GM20431 (cell line): ENCODE results near the gene ACADM.
"Not testable (repeated sequence)": the region's sequence is repeated elsewhere in the genome, so short reads cannot be mapped to it uniquely, and the experiment has no call there.

Experiments used
- in situ Hi-C: fragments of 300-500 bp; cut with MseI, MboI; formaldehyde crosslinking; loops from one replicate; pipeline ENCODE4 v1.15.0; 2020; ENCODE audit warnings: low sequenced_read_pairs; ENCODE audit not compliant: unreplicated experiment

Gene ACADM

DNA sequence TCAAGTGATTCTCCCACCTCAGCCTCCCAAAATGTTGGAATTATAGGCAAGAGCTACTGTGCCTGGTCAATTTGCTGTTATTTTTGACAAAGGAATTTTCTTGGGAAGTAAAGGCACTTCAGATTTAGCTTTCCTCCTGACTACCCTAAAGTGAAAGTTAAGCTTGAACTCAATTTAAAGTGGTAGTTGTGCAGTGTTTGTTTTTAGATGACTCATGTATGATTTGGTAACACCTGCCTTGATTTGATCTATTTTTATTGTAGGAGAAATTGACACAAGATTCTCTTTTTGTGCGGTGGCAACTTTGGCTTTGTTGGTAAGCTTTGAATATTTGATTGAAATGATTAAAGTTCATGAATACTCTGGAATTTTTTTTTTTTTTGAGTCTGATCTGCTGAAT is 66.5 kb downstream of the ACADM start:
- in situ Hi-C loops = no loop called here

DNA sequence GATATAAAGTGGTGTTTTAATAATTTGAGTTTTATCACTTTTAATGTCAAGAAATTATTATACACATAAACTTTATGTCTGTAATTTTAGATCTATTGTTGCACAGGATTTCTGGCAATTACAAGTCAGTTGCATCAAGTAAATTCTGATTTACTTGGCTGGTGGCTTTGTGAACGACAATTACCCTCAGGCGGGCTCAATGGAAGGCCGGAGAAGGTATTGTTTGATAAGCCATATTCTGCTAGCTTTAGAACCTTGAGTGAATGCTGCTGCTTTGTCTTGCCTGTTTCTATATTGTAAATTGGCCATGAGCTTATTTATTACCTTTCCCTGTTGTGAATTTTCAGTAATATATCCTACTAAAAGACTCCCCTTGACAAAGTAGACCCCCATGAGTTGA is 67.6 kb downstream of the ACADM start:
- in situ Hi-C loops = no loop called here

DNA sequence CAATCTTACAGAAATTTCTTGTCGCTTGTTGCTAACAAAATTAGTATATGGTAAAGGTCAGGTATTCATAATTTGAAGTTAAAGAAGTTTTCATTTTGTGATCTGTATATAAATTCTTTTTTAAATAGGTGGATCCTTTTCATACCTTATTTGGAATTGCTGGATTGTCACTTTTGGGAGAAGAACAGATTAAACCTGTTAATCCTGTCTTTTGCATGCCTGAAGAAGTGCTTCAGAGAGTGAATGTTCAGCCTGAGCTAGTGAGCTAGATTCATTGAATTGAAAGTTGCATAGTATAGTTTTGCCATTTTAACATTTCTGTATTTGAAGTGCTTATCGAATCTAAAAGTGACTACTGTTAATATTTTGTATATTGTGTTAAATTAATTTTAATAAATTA is 69.9 kb downstream of the ACADM start:
- in situ Hi-C loops = no loop called here

DNA sequence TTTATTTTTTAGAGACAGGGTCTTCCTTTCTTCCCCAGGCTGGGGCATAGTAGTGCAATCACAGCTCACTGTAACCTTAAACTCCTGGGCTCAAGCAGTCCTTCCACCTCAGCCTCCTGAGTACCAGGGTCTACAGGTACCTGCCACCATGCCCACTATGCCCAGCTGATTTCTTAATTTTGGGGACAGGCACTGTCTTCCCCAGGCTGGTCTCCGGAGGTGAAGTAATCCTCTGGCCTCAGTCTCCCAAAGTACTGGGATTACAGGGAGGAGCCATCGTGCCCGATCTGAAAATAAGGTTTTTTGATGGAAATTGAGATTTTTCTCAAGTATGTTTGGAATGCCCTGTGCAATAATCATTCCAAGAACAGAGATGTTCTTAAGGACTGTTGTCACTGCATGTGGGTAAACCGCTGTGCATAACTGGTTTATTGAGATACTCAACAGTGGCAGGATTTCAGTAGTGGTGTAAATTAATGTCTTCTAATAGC is 71.2 kb downstream of the ACADM start:
- in situ Hi-C loops = no loop called here

DNA sequence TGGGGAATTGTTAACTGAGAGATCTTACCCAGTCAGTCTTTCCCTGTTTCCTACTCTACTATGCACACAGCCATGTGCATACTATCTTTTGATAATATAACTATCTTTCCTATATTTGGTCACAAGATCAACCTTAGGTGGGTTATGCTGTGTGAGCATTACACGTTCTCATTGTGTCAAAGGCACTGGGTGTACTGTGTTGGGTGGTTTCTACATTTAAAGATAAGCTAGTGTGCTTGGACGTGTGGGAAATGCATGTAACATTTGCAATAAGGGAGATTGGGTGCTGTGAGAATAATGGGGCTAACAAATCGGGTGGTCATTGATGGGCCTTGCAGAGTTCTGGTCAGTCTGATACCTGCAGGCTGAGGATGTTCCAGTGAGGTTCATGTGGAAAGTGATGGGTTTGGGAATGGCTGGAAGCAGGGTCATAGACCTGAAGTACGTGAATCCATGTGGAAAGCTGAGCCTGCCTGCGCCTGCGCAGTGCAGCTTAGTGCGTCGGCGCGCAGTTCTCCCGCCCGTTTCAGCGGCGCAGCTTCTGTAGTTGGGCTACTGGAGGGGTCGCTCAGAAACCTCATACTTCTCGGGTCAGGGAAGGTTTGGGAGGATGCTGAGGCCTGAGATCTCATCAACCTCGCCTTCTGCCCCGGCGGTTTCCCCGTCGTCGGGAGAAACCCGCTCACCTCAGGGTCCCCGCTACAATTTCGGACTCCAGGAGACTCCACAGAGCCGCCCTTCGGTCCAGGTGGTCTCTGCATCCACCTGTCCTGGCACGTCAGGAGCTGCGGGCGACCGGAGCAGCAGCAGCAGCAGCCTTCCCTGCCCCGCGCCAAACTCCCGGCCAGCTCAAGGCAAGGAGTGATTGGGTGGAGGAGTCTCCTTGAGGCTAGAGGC is 72.1 kb downstream of the ACADM start, which contains the start of gene MSH4:
Gene MSH4, plus strand, starts transcription at position 507 of the 897 bp plus-strand sequence. Its CDS starts 104 bp downstream, at position 611.
- in situ Hi-C loops = no loop called here

DNA sequence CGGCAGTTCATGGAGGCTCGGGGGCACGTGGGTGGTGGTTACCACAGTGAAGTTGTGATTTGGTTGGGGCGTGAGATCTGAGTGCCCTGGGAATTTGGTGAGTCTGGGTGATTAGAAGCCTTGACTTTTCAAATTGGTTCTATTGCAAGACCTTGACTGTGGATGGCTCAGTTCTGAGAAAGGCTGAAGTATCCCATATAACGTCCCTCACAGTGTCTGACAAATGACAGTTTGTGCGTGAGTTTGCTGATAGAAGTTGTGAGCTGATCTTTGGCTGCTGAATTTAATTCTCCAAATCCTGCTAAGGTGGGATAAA is 72.7 kb downstream of the ACADM start:
- in situ Hi-C loops = no loop called here

DNA sequence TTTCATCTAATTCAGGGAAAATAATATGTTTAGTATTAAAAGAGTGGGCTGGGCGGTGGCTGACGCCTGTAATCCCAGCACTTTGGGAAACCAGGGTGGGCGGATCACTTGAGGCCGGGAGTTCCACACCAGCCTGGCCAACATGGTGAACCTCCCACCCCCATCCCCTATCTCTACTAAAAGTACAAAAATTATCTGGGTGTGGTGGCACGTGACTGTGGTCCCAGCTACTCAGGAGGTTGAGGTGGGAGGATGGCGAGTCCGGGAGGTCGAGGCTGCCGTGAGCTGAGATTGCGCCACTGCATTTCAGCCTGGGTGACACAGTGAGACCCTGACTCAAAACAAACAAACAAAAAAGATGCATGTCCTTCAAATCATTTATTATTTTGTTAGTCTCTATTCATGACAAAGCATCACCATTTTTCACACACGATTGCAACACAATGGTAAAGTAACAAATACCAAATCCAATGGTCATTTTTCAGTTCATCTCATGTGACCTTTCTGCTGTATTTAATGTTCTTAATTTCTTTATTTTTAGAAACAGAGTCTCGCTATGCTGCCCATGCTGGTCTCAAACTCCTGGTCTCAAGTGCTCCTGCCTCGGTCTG is 73.2 kb downstream of the ACADM start:
- in situ Hi-C loops = no loop called here

DNA sequence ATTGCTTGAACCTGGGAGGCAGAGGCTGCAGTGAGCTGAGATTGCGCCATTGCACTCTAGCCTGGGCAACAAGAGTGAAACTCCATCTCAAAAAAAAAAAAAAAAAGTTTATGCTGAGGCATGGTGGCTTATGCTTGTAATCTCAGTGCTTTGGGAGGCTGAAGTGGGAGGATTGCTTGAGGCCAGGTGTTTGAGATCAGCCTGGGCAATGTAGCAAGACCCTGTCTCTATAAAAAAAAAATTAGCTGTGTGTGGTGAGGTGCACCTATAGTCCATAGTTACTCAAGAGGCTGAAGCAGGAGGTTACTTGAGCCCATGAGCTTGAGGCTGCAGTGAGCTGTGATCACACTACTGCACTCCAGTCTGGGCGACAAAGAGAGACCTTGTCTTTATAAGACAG is 77.0 kb downstream of the ACADM start:
- in situ Hi-C loops = not testable (repeated sequence)

DNA sequence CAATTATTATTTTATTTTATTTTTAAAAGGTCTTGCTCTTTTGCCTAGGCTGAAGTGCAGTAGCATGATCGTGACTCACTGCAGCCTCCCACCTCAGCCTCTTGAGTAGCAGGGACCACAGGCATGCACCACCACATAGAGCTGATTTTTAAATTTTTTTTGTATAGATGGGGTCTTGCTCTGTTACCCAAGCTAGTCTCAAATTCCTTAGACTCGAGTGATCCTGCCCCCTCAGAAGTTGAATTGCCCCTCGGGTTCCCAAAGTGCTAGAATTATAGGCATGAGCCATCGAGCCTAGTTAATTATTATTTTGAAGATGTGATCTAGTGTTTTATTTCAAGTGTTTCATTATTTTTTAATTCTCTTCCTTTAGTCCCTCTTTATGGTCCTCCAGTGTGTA is 84.4 kb downstream of the ACADM start:
- in situ Hi-C loops = no loop called here

DNA sequence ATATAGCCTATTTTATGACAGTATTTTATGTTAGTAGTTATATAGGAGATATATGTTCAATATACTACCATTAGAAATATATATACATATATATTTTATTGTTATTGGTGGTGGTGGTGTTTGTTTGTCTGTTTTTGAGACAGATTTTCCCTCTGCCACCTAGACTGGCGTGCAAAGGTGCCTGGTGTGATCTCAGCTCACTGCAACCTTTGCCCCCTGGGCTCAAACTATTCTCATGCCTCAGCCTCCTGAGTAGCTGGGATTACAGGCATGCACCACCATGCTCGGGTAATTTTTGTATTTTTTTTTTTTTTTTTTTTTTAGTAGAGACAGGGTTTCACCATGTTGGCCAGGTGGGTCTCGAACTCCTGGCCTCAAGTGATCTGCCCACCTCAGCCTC is 85.6 kb downstream of the ACADM start:
- in situ Hi-C loops = not testable (repeated sequence)

DNA sequence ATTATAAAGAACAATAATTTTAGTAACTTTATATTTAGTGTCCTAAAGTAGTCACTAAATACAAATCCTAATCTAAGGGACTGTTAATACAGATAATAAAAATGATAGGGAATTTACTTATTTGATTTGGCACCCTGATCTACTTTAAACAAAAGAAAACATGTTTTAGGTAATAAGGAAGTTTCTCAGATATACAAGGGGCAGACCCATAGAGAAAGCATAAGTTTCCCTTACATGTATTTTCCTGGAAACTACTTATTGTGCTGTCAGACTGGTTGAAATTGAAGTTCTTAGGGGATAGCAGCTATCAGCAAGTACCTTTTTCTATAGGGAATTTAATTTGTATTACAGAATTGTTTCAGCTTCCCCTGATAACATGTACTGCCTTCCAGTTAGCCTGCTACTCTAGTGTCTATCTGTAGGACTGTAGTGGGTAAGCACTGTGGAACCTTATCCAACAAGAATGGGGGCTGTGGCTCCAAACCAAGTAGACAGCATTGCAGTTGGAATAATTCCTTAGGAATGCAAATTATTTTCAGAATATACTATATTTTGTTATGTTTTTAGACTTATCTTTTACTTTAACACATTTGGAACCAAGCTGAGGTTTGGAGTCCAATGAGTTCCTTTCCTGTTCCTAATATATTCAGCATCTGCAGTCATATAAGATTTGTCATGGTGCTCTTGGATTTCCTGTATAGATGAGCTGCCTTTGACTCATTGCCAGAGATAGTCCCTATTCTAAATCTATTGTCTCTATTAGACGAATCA is 86.9 kb downstream of the ACADM start:
- in situ Hi-C loops = no loop called here

DNA sequence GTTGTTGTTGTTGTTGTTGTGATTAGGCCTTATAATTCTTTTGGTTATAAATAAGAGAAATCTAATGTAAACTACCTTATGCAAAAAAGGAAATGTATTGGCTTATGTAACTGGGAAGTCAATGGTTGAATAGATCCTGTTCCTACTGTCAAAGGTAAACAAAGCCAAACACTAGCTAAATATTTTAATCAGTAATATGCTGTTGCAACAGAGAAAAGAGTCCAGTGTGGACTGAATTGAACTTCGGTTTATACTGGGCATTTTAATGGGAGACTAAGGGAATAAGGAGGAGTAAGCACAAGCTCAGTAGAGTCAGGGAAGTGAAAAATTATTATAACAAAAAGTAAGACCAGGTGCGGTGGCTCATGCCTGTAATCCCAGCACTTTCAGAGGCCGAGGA is 87.6 kb downstream of the ACADM start:
- in situ Hi-C loops = no loop called here
